ENCODE measurements around the gene ZNF41. TPM values are rescaled to one million over a fixed set of nuclear protein-coding genes. Genes with fewer than 3 reads are reported as not detected.

ZNF41 gene
- total RNA-seq, 1 donor from 2014 or later: 15.4 TPM

GRCh38 chrX:47422444-47422843 is 60.6 kb downstream of the ZNF41 start:
- no peak for DNase-seq (ENCODE audit: low spot score)
- intact Hi-C loops (cut with DNase I): no loop called here

- DNase-seq (ENCODE audit: low spot score): no peak
- intact Hi-C loops (cut with DNase I): no loop called here
Observed at GRCh38 chrX:47420962-47421361, 62.1 kb downstream of the ZNF41 start.

DNA sequence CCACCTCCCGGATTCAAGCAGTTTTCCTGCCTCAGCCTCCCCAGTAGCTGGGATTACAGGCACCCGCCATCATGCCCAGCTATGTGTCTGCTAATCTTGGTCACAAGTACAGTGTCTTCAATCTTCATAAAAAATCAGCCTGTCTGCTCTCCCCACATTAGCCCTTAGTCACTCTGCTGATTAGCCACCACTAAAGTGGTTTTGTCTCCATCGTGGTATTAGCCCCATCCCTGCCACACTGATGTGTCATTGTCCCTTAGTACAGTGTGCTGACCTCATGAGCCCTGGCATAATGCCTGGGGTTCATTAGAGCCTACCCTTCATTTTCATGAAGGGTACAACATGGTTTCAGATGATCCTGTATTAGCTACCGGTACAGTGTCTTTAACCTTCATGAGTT is 62.8 kb downstream of the ZNF41 start:
- intact Hi-C loops (cut with DNase I): no loop called here
- no peak for DNase-seq (ENCODE audit: low spot score)

GRCh38 chrX:47413179-47413594 is 69.8 kb downstream of the ZNF41 start:
- intact Hi-C loops (cut with DNase I): no loop called here
- DNase-seq (ENCODE audit: low spot score): no peak

Other genes starting within 250 kb of the ZNF41 start
- 0.11 TPM for gene ZNF157, start 112.6 kb downstream of the ZNF41 start, total RNA-seq
- gene ARAF, start 78.0 kb upstream of the ZNF41 start, total RNA-seq: 69.9 TPM
- 255 TPM for gene TIMP1, start 99.2 kb upstream of the ZNF41 start, total RNA-seq
- 12.1 TPM for gene SYN1, start 136.6 kb upstream of the ZNF41 start, total RNA-seq
- 1.0 TPM for gene CFP, start 146.7 kb upstream of the ZNF41 start, total RNA-seq
- 38.2 TPM for gene ELK1, start 167.3 kb upstream of the ZNF41 start, total RNA-seq
- gene UXT, start 176.0 kb upstream of the ZNF41 start, total RNA-seq: 83.2 TPM